DOHH2 (cell line): Measurements from ENCODE around the gene RASA2.
"Not testable (repeated sequence)": the region's sequence is repeated elsewhere in the genome, so short reads cannot be mapped to it uniquely, and the experiment has no call there.

ENCODE experiments used
- H3F3A ChIP-seq: fragments of 200-600 bp; sonication (generic), shearing (Covaris generic); 2 replicates; pipeline ENCODE4 v1.6.0; 2016; ENCODE audit warnings: antibody characterized with exemption, mild to moderate bottlenecking; ENCODE audit not compliant: control insufficient read depth, insufficient read depth
- H3K27ac ChIP-seq: fragments of 200-600 bp; sonication (generic); 2 replicates; pipeline ENCODE4 v1.5.1; 2014; ENCODE audit warnings: low read depth, mild to moderate bottlenecking, low read length, moderate library complexity
- H3K27me3 ChIP-seq: fragments of 200-600 bp; sonication (generic); 2 replicates; pipeline ENCODE4 v1.6.1; 2014; ENCODE audit warnings: mild to moderate bottlenecking, low read length, mixed read lengths; ENCODE audit not compliant: control insufficient read depth
- H3K36me3 ChIP-seq: fragments of 200-600 bp; sonication (generic); 2 replicates; pipeline ENCODE4 v1.6.1; 2014; ENCODE audit warnings: mild to moderate bottlenecking, low read length, moderate library complexity, mixed read lengths; ENCODE audit not compliant: control insufficient read depth
- H3K4me1 ChIP-seq: fragments of 200-600 bp; sonication (generic); 2 replicates; pipeline ENCODE4 v1.6.1; 2014; ENCODE audit warnings: mild to moderate bottlenecking, low read length, mixed read lengths; ENCODE audit not compliant: control insufficient read depth
- H3K4me2 ChIP-seq: fragments of 200-600 bp; sonication (generic); 2 replicates; pipeline ENCODE4 v1.6.0; 2014; ENCODE audit warnings: mild to moderate bottlenecking, low read length, moderate library complexity
- H3K4me3 ChIP-seq: fragments of 200-600 bp; sonication (generic); 2 replicates; pipeline ENCODE4 v1.5.1; 2014; ENCODE audit warnings: mild to moderate bottlenecking, low read length, mixed read lengths
- H3K79me2 ChIP-seq: fragments of 200-600 bp; sonication (generic); 2 replicates; pipeline ENCODE4 v1.6.1; 2014; ENCODE audit warnings: mild to moderate bottlenecking, low read length, mixed read lengths; ENCODE audit not compliant: control insufficient read depth
- H3K9me2 ChIP-seq: fragments of 200-600 bp; sonication (generic); replicated peaks from 2 replicates; pipeline ENCODE4 v1.6.1; 2014; ENCODE audit warnings: mild to moderate bottlenecking, low read length, mixed read lengths; ENCODE audit not compliant: control insufficient read depth
- H3K9me3 ChIP-seq: fragments of 200-600 bp; sonication (generic); 2 replicates; pipeline ENCODE4 v1.6.1; 2014; ENCODE audit warnings: antibody characterized with exemption, low read length, mixed read lengths; ENCODE audit not compliant: control insufficient read depth, insufficient read depth
- H4K20me1 ChIP-seq: fragments of 200-600 bp; sonication (generic); 2 replicates; pipeline ENCODE4 v1.6.0; 2014; ENCODE audit warnings: low read depth, mild to moderate bottlenecking, antibody characterized with exemption, low read length, moderate library complexity; ENCODE audit not compliant: control insufficient read depth, insufficient read depth
- EZH2phosphoT487 ChIP-seq: fragments of 200-600 bp; sonication (generic); IDR thresholded peaks from 2 replicates; pipeline ENCODE4 v1.6.1; 2017; ENCODE audit warnings: borderline replicate concordance, mild to moderate bottlenecking, antibody characterized with exemption, low read length, moderate library complexity, mixed read lengths
- TF ChIP-seq, protein P1 (sequence below): fragments of 200-600 bp; sonication (generic); IDR thresholded peaks from one replicate; pipeline ENCODE4 v1.5.1; 2014; ENCODE audit warnings: antibody characterized with exemption, mild to moderate bottlenecking, low read depth, low read length; ENCODE audit not compliant: poor library complexity, severe bottlenecking

RASA2 gene

DNA sequence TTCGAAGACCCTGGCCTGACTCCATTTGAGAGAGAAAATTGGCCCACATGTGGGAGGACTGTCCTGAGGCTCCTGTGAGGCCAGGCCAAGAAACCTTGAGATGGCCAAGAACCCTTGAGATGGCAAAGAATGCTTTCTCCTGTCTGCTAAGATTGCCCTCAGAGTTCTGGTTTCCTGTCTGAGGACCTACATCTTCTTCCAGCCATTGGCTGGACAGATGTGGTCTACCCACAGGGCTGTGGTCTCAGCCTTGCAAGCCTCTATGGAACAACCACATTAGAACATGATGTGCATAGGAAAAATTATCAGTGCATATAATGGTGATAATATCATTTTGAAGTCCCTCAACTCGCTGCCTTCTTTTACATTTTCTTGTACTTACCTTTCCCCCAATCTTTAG is 10.8 kb upstream of the RASA2 start:
- Histone ChIP-seq H3K9me2 (no peaks in the 10 kb centered on the region), H3K4me3 (no peak overlapping the region), H3K4me2 (no peak overlapping the region), H4K20me1 (no peaks in the 10 kb centered on the region), H3K27ac (no peak overlapping the region), H3K36me3 (no peaks in the 10 kb centered on the region), H3F3A (no peaks in the 10 kb centered on the region), H3K27me3 (no peaks in the 10 kb centered on the region), H3K9me3 (peaks cover 3% of the 10 kb centered on the region; the same call in 1 of the 2 replicates), H3K4me1 (peaks cover 7% of the 10 kb centered on the region), H3K79me2 (no peaks in the 10 kb centered on the region)
- TF ChIP-seq, protein P1, sequence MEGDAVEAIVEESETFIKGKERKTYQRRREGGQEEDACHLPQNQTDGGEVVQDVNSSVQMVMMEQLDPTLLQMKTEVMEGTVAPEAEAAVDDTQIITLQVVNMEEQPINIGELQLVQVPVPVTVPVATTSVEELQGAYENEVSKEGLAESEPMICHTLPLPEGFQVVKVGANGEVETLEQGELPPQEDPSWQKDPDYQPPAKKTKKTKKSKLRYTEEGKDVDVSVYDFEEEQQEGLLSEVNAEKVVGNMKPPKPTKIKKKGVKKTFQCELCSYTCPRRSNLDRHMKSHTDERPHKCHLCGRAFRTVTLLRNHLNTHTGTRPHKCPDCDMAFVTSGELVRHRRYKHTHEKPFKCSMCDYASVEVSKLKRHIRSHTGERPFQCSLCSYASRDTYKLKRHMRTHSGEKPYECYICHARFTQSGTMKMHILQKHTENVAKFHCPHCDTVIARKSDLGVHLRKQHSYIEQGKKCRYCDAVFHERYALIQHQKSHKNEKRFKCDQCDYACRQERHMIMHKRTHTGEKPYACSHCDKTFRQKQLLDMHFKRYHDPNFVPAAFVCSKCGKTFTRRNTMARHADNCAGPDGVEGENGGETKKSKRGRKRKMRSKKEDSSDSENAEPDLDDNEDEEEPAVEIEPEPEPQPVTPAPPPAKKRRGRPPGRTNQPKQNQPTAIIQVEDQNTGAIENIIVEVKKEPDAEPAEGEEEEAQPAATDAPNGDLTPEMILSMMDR: no peak
- no peak for TF ChIP-seq EZH2phosphoT487

DNA sequence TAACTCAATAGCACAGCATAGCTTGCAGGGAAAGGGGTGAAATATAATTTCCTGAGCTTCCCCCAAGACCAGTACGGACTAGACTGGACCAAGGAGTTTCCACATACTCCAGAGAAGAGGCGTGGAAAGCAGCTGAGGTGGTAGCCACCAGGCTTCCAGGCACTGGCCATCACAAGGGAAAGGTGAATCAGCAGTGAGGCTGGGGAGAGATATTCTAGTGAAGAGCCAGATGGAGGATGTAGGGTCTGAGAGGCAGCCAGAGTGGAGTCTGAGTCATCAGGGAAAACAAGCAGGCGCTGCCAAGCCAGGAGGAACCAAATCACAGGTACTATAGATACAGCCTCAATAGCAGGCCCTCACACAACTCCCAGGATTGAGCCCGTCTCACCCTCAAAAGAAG is 9.6 kb upstream of the RASA2 start:
- H3K79me2 ChIP-seq: no peaks in the 10 kb centered on the region
- no peak overlapping the region for H3K27ac ChIP-seq
- H3K4me2 ChIP-seq: no peak overlapping the region
- no peaks in the 10 kb centered on the region for H4K20me1 ChIP-seq
- H3K9me3 ChIP-seq: no peaks in the 10 kb centered on the region
- no peaks in the 10 kb centered on the region for H3F3A ChIP-seq
- no peak overlapping the region for H3K4me3 ChIP-seq
- H3K36me3 ChIP-seq: no peaks in the 10 kb centered on the region
- TF ChIP-seq, protein P1: no peak
- no peak for TF ChIP-seq EZH2phosphoT487
- peaks cover 7% of the 10 kb centered on the region for H3K4me1 ChIP-seq
- H3K27me3 ChIP-seq: no peaks in the 10 kb centered on the region
- no peaks in the 10 kb centered on the region for H3K9me2 ChIP-seq

DNA sequence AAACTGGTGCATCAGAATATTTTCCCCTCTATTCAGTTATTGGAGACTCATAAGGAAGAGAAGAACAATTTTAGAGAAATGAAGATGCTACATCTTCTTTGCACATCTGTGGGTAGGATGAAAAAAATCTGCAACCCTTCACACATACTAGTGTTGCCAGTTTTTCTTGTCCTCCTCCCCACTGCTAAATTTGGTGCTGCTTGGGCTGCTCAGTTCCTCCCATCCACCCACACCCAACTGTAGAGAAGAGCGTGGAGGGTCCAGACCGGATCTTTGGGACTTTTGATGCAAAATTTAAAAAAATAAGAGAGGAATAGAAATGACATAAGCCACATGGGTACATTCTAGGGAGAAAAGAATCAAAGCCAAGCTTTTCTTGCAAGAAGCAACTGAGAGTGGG is 8.7 kb upstream of the RASA2 start:
- Histone ChIP-seq H3F3A (no peaks in the 10 kb centered on the region), H3K79me2 (no peaks in the 10 kb centered on the region), H3K4me3 (no peak overlapping the region), H3K4me2 (no peak overlapping the region), H3K4me1 (peaks cover 8% of the 10 kb centered on the region), H4K20me1 (no peaks in the 10 kb centered on the region), H3K27ac (no peak overlapping the region), H3K36me3 (no peaks in the 10 kb centered on the region), H3K27me3 (no peaks in the 10 kb centered on the region), H3K9me3 (no peaks in the 10 kb centered on the region), H3K9me2 (no peaks in the 10 kb centered on the region)
- no peak for TF ChIP-seq EZH2phosphoT487
- TF ChIP-seq, protein P1: no peak

DNA sequence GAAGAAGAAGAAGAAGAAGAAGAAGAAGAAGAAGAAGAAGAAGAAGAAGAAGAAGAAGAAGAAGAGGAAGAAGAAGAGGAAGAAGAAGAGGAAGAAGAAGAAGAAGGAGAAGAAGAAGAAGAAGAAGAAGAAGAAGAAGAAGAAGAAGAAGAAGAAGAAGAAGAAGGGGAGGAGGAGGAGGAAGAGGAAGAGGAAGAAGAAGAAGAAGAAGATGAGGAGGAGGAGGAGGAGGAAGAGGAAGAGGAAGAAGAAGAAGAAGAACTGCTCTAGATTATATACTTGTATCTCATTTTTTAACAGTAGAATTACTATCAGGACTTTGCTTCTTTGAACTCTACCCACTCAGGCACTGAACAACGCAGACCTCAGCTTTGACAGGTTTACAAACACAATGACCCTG is 8.0 kb upstream of the RASA2 start:
- H3K4me3 ChIP-seq, H3K27ac ChIP-seq, H3K36me3 ChIP-seq, H3K79me2 ChIP-seq, H3K4me2 ChIP-seq, H3K9me2 ChIP-seq, H3K9me3 ChIP-seq, H3F3A ChIP-seq, H4K20me1 ChIP-seq, H3K27me3 ChIP-seq: not testable (repeated sequence)
- peaks cover 15% of the 10 kb centered on the region for H3K4me1 ChIP-seq
